Keratinocyte (primary cell): ENCODE results near the gene CLCN1. TPM values are rescaled to one million over a fixed set of nuclear protein-coding genes. Genes with fewer than 3 reads are reported as not detected.

Experiments
- DNase-seq: peaks from one replicate; pipeline ENCODE4 v3.0.0-alpha.2; 2011; ENCODE audit warnings: low read depth, missing footprints, low spot score
- FAIRE-seq: peaks from 2 replicates; lab custom pipeline; 2011; peaks lifted over from hg19 to GRCh38; lab: Jason Lieb, UNC
- H2AFZ ChIP-seq: 2 replicates; pipeline ENCODE4 v1.6.0; 2012; ENCODE audit warnings: low read length, control low read depth, inconsistent platforms; ENCODE audit not compliant: control insufficient read depth
- H3K27ac ChIP-seq: 2 replicates; pipeline ENCODE4 v1.5.1; 2011; ENCODE audit warnings: low read length; ENCODE audit not compliant: control insufficient read depth, insufficient read depth
- H3K27me3 ChIP-seq: 3 replicates; pipeline ENCODE4 v1.6.0; 2011; ENCODE audit warnings: low read length; ENCODE audit not compliant: control insufficient read depth, insufficient read depth; ENCODE audit errors: extremely low read depth
- H3K36me3 ChIP-seq, 2 experiments: 2 replicates in 1 of 2; 3 replicates in 1 of 2; pipeline ENCODE4 v1.5.1; 2011; ENCODE audit warnings: low read length in 2 of 2, mild to moderate bottlenecking in 1 of 2; ENCODE audit not compliant: control insufficient read depth in 2 of 2, insufficient read depth in 2 of 2; ENCODE audit errors: extremely low read depth in 1 of 2
- H3K4me1 ChIP-seq: 3 replicates; pipeline ENCODE4 v1.5.1; 2011; ENCODE audit warnings: low read length; ENCODE audit not compliant: control insufficient read depth, insufficient read depth; ENCODE audit errors: extremely low read depth
- H3K4me2 ChIP-seq: 3 replicates; pipeline ENCODE4 v1.6.0; 2011; ENCODE audit warnings: low read depth, low read length; ENCODE audit not compliant: control insufficient read depth, insufficient read depth; ENCODE audit errors: extremely low read depth
- H3K4me3 ChIP-seq, 3 experiments: fragments of 200-600 bp in 1 of 3; sonication (generic) in 1 of 3; 2 replicates in 2 of 3; 3 replicates in 1 of 3; pipeline ENCODE4 v1.5.1; 2011 to 2016; ENCODE audit warnings: low read length in 3 of 3, mild to moderate bottlenecking in 3 of 3, control low read depth in 2 of 3, inconsistent platforms in 1 of 3, low read depth in 1 of 3, mixed read lengths in 1 of 3, mixed run types in 1 of 3, moderate library complexity in 1 of 3; ENCODE audit not compliant: control insufficient read depth in 2 of 3, insufficient read depth in 2 of 3; ENCODE audit errors: extremely low read depth in 1 of 3
- H3K79me2 ChIP-seq: 2 replicates; pipeline ENCODE4 v1.6.0; 2012; ENCODE audit warnings: low read length; ENCODE audit not compliant: control insufficient read depth, insufficient read depth
- H3K9ac ChIP-seq: 3 replicates; pipeline ENCODE4 v1.6.0; 2011; ENCODE audit warnings: low read length; ENCODE audit not compliant: control insufficient read depth, insufficient read depth; ENCODE audit errors: extremely low read depth
- H3K9me1 ChIP-seq: 3 replicates; pipeline ENCODE4 v1.6.0; 2011; ENCODE audit warnings: low read length; ENCODE audit not compliant: control insufficient read depth, insufficient read depth; ENCODE audit errors: extremely low read depth
- H3K9me3 ChIP-seq: 2 replicates; pipeline ENCODE4 v1.5.1; 2012; ENCODE audit warnings: low read depth, low read length; ENCODE audit not compliant: control insufficient read depth
- H4K20me1 ChIP-seq: 3 replicates; pipeline ENCODE4 v1.6.0; 2011; ENCODE audit warnings: low read length; ENCODE audit not compliant: control insufficient read depth, insufficient read depth; ENCODE audit errors: extremely low read depth
- EZH2 ChIP-seq: IDR thresholded peaks from one replicate; pipeline ENCODE4 v1.6.1; 2012; ENCODE audit warnings: inconsistent platforms, mild to moderate bottlenecking, low read length, moderate library complexity
- dilution Hi-C: fragments of 300-500 bp; cut with MboI; formaldehyde crosslinking; loops from one replicate; pipeline ENCODE4 v1.7.0; 2020; ENCODE audit warnings: low sequenced_read_pairs; ENCODE audit not compliant: extremely low pct_ligation_motif_present
- polyA plus RNA-seq, 5 experiments: library from polyadenylated mRNA; depleted of rRNA in 3 of 5; stranded (reverse) in 3 of 5; stranded (forward) in 1 of 5; unstranded in 1 of 5; fragments of >200 nt; gene quantifications; 1 replicate in 1 of 5; 2 replicates in 3 of 5; 3 replicates in 1 of 5; pipeline versions ENCODE4 v1.2.1 to v1.2.3, GENCODE V29; 2011 to 2012; ENCODE audit warnings: missing spikeins in 2 of 5, low read depth in 1 of 5, low replicate concordance in 1 of 5
- TF ChIP-seq, protein P1 (sequence below), 3 experiments: IDR thresholded peaks in 1 of 3; conservative IDR thresholded peaks in 1 of 3; optimal IDR thresholded peaks in 1 of 3; 2 replicates in 2 of 3; 3 replicates in 1 of 3; pipeline versions ENCODE3 to v1.5.1; 2011; ENCODE audit warnings: low read length in 3 of 3, mild to moderate bottlenecking in 3 of 3, moderate library complexity in 2 of 3, control low read depth in 1 of 3, inconsistent platforms in 1 of 3; ENCODE audit not compliant: insufficient read depth in 2 of 3; ENCODE audit errors: extremely low read depth in 1 of 3

The CLCN1 gene
- polyA plus RNA-seq, 1 donor (not counting 4 experiments of a cell fraction or from before 2014, with no cell fraction given) = not detected

DNA sequence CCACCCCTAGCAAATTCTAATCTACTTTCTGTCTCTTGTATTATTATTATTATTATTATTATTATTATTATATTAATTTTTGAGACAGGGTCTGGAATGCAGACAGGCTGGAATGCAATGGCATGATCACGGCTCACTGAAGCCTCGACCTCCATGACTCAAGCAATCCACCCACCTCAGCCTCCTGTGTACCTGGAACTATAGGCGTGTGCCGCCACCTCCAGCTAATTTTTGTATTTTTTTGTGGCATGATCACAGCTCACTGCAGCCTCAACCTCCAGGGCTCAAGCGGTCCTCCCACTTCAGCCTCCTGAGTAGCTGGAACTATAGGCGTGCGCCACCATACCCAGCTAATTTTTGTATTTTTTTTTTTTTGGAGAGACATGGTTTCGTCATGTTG is 33.8 kb upstream of the CLCN1 start:
- dilution Hi-C loops = no loop called here
- no peak overlapping the region for H3K27ac ChIP-seq
- DNase-seq (no peak), FAIRE-seq (no peak)
- no peak overlapping the region for H3K4me2 ChIP-seq
- H3K4me3 ChIP-seq = no peak overlapping the region
- no peaks in the 10 kb centered on the region for H3K27me3 ChIP-seq
- no peak overlapping the region for H2AFZ ChIP-seq
- H4K20me1 ChIP-seq = no peaks in the 10 kb centered on the region
- H3K9me3 ChIP-seq = no peaks in the 10 kb centered on the region
- H3K4me1 ChIP-seq = peaks cover 36% of the 10 kb centered on the region
- no peak overlapping the region for H3K9ac ChIP-seq
- peaks cover 0 to 5% of the 10 kb centered on the region in 2 experiments for H3K36me3 ChIP-seq
- H3K9me1 ChIP-seq = no peaks in the 10 kb centered on the region
- TF ChIP-seq EZH2 = no peak
- TF ChIP-seq, protein P1, sequence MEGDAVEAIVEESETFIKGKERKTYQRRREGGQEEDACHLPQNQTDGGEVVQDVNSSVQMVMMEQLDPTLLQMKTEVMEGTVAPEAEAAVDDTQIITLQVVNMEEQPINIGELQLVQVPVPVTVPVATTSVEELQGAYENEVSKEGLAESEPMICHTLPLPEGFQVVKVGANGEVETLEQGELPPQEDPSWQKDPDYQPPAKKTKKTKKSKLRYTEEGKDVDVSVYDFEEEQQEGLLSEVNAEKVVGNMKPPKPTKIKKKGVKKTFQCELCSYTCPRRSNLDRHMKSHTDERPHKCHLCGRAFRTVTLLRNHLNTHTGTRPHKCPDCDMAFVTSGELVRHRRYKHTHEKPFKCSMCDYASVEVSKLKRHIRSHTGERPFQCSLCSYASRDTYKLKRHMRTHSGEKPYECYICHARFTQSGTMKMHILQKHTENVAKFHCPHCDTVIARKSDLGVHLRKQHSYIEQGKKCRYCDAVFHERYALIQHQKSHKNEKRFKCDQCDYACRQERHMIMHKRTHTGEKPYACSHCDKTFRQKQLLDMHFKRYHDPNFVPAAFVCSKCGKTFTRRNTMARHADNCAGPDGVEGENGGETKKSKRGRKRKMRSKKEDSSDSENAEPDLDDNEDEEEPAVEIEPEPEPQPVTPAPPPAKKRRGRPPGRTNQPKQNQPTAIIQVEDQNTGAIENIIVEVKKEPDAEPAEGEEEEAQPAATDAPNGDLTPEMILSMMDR (optimal IDR thresholded peaks at IDR 0.05 in 1 of 3, IDR thresholded peaks at IDR 0.05 in 1 of 3, conservative IDR thresholded peaks at IDR 0.05 in 1 of 3; ENCODE audit: extremely low read depth in 1 of 3, insufficient read depth in 2 of 3, low read length in 3 of 3) = no peak
- H3K79me2 ChIP-seq = no peaks in the 10 kb centered on the region

DNA sequence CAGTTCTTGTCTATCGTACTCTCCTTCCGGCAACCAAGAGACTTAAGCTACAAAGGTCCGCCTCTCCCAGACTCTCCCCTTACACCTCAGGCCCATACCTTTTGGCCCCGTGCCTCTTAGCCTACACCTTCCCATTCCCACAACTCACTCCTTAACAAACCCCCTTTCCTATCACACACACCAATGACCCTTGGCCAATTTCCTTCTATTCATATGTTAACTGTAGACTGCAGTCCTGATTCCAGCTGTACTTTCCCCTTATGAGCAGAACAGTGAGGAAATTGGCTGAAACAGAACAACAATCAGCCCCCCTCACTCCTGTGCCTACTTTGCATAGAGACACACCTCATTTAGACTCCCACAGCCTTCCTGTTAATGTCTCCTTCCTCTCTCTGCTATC is 32.5 kb upstream of the CLCN1 start:
- Histone ChIP-seq H3K36me3 (peaks cover 2 to 5% of the 10 kb centered on the region in 2 experiments), H3K9me3 (no peaks in the 10 kb centered on the region), H3K4me2 (no peak overlapping the region), H3K4me1 (peaks cover 36% of the 10 kb centered on the region), H3K9me1 (no peaks in the 10 kb centered on the region), H2AFZ (no peak overlapping the region), H3K9ac (no peak overlapping the region), H3K4me3 (no peak overlapping the region), H3K79me2 (peaks cover 2% of the 10 kb centered on the region), H3K27ac (no peak overlapping the region), H4K20me1 (no peaks in the 10 kb centered on the region), H3K27me3 (no peaks in the 10 kb centered on the region)
- TF ChIP-seq, protein P1 (optimal IDR thresholded peaks at IDR 0.05 in 1 of 3, IDR thresholded peaks at IDR 0.05 in 1 of 3, conservative IDR thresholded peaks at IDR 0.05 in 1 of 3; ENCODE audit: extremely low read depth in 1 of 3, insufficient read depth in 2 of 3, low read length in 3 of 3) = no peak
- no peak for TF ChIP-seq EZH2
- DNase-seq (no peak), FAIRE-seq (no peak)
- dilution Hi-C loops = no loop called here
